Mesodermal cell (in vitro differentiated cells): ENCODE measurements around the gene COL3A1.
A peak's percentile ranks its signal among the peaks of the same experiment; 100 is the strongest.

Experiments
- H3K27ac ChIP-seq: 2 replicates; pipeline ENCODE4 v1.7.0; 2013; ENCODE audit warnings: mild to moderate bottlenecking, low read depth, low read length, moderate library complexity; ENCODE audit not compliant: severe bottlenecking
- H3K36me3 ChIP-seq: 2 replicates; pipeline ENCODE4 v1.7.1; 2013; ENCODE audit warnings: mild to moderate bottlenecking, low read length, moderate library complexity; ENCODE audit not compliant: control insufficient read depth, insufficient read depth
- H3K4me1 ChIP-seq: one replicate; pipeline ENCODE4 v1.7.1; 2013; ENCODE audit warnings: mild to moderate bottlenecking, low read length; ENCODE audit not compliant: insufficient read depth, control insufficient read depth, poor library complexity, severe bottlenecking
- H3K4me3 ChIP-seq: 2 replicates; pipeline ENCODE4 v1.7.0; 2013; ENCODE audit warnings: low read length, control low read depth, mild to moderate bottlenecking; ENCODE audit not compliant: insufficient read depth, poor library complexity, severe bottlenecking; ENCODE audit errors: extremely low read depth
- H3K9me3 ChIP-seq: 2 replicates; pipeline ENCODE4 v1.7.1; 2013; ENCODE audit warnings: mild to moderate bottlenecking, low read length, moderate library complexity; ENCODE audit not compliant: control insufficient read depth
- WGBS, 2 experiments: methylation state at CpG; one replicate each; pipeline ENCODE4 v1.1.5; 2013; ENCODE audit warnings: missing lambda C conversion rate in 2 of 2; ENCODE audit not compliant: insufficient coverage in 2 of 2; 5-methylcytosine and 5-hydroxymethylcytosine counted together

COL3A1 gene

GRCh38 chr2:188997263-188997662, 23.1 kb downstream of the COL3A1 start:
- Histone ChIP-seq H3K4me3 (no peak overlapping the region), H3K36me3 (peaks cover 75% of the 10 kb centered on the region), H3K9me3 (no peaks in the 10 kb centered on the region), H3K4me1 (peaks cover 19% of the 10 kb centered on the region), H3K27ac (no peak overlapping the region)

GRCh38 chr2:189000221-189000620, 26.0 kb downstream of the COL3A1 start:
- H3K4me1 ChIP-seq: peaks cover 25% of the 10 kb centered on the region
- H3K27ac ChIP-seq: no peak overlapping the region
- no peaks in the 10 kb centered on the region for H3K9me3 ChIP-seq
- H3K4me3 ChIP-seq: no peak overlapping the region
- peaks cover 72% of the 10 kb centered on the region for H3K36me3 ChIP-seq

GRCh38 chr2:189002079-189002478, 27.9 kb downstream of the COL3A1 start:
- H3K27ac ChIP-seq: peak overlapping the region; percentile 29
- H3K4me3 ChIP-seq: no peak overlapping the region
- peaks cover 25% of the 10 kb centered on the region for H3K4me1 ChIP-seq
- H3K9me3 ChIP-seq: no peaks in the 10 kb centered on the region
- peaks cover 66% of the 10 kb centered on the region for H3K36me3 ChIP-seq
- WGBS, 2 experiments: 71% methylated on average over 1 of the region's 1 CpG; no CpG with 5 or more reads in 1 of the 2 experiments

- Histone ChIP-seq H3K4me1 (no peaks in the 10 kb centered on the region), H3K9me3 (no peaks in the 10 kb centered on the region), H3K4me3 (no peak overlapping the region), H3K36me3 (peaks cover 58% of the 10 kb centered on the region), H3K27ac (peak overlapping the region; percentile 10)
- 98 to 100% methylated on average over 5 to 6 of the region's 9 CpGs for WGBS, 2 experiments
These were observed 34.5 kb downstream of the COL3A1 start for GRCh38 chr2:189008555-189009262.

- peaks cover 5% of the 10 kb centered on the region for H3K4me1 ChIP-seq
- no peaks in the 10 kb centered on the region for H3K9me3 ChIP-seq
- no peak overlapping the region for H3K27ac ChIP-seq
- WGBS, 2 experiments: 93 to 100% methylated on average over 2 to 3 of the region's 6 CpGs
- no peak overlapping the region for H3K4me3 ChIP-seq
- H3K36me3 ChIP-seq: peaks cover 43% of the 10 kb centered on the region
These were observed 36.4 kb downstream of the COL3A1 start for GRCh38 chr2:189010536-189010935.

- Histone ChIP-seq H3K27ac (no peak overlapping the region), H3K4me3 (no peak overlapping the region)
These were observed 38.2 kb downstream of the COL3A1 start for GRCh38 chr2:189012351-189012750.

GRCh38 chr2:189013031-189013430, 38.9 kb downstream of the COL3A1 start:
- H3K4me3 ChIP-seq: no peak overlapping the region
- no CpG with 5 or more reads among the region's 3 CpGs for WGBS, 2 experiments
- peaks cover 23% of the 10 kb centered on the region for H3K36me3 ChIP-seq
- no peaks in the 10 kb centered on the region for H3K9me3 ChIP-seq
- peaks cover 5% of the 10 kb centered on the region for H3K4me1 ChIP-seq
- no peak overlapping the region for H3K27ac ChIP-seq

More at GRCh38 chr2:189012351-189012750, 38.2 kb downstream of the COL3A1 start:
- no peaks in the 10 kb centered on the region for H3K9me3 ChIP-seq
- WGBS, 2 experiments: no CpG with 5 or more reads among the region's 1 CpG
- peaks cover 30% of the 10 kb centered on the region for H3K36me3 ChIP-seq
- H3K4me1 ChIP-seq: peaks cover 5% of the 10 kb centered on the region

GRCh38 chr2:189013671-189014448, 39.7 kb downstream of the COL3A1 start:
- H3K4me3 ChIP-seq: no peak overlapping the region
- H3K36me3 ChIP-seq: peaks cover 17% of the 10 kb centered on the region
- H3K9me3 ChIP-seq: no peaks in the 10 kb centered on the region
- 75 to 100% methylated on average over 1 of the region's 2 CpGs for WGBS, 2 experiments
- peak overlapping the region; percentile 62 for H3K27ac ChIP-seq
- H3K4me1 ChIP-seq: peaks cover 5% of the 10 kb centered on the region

GRCh38 chr2:189014449-189015138, 40.4 kb downstream of the COL3A1 start:
- Histone ChIP-seq H3K4me3 (no peak overlapping the region), H3K27ac (peak overlapping the region; percentile 62), H3K9me3 (no peaks in the 10 kb centered on the region), H3K36me3 (peaks cover 14% of the 10 kb centered on the region), H3K4me1 (peaks cover 5% of the 10 kb centered on the region)
- WGBS, 2 experiments: 93 to 95% methylated on average over 2 of the region's 2 CpGs

- H3K4me3 ChIP-seq: no peak overlapping the region
- H3K27ac ChIP-seq: peak overlapping the region; percentile 62
- peaks cover 9% of the 10 kb centered on the region for H3K36me3 ChIP-seq
- H3K9me3 ChIP-seq: no peaks in the 10 kb centered on the region
- H3K4me1 ChIP-seq: peaks cover 5% of the 10 kb centered on the region
- WGBS, 2 experiments: no CpG with 5 or more reads among the region's 1 CpG
These were observed 41.2 kb downstream of the COL3A1 start for GRCh38 chr2:189015359-189015758.
